KBM-7 (cell line): ENCODE data around the gene SLAMF8.
A peak's percentile ranks its signal among the peaks of the same experiment; 100 is the strongest.

Source experiments
- DNase-seq: peaks from one replicate; pipeline ENCODE4 v3.0.0-alpha.2; 2015
- in situ Hi-C: fragments of 300-500 bp; cut with MboI; formaldehyde crosslinking; loops from 2 replicates; pipeline ENCODE4 v1.14.3; 2020; ENCODE audit warnings: low sequenced_read_pairs, low pct_unique_long_range_greater_than_20kb, mixed read lengths

Gene SLAMF8

GRCh38 chr1:159826441-159827101 is at the start of gene SLAMF8:
Gene SLAMF8, plus strand, starts transcription at chr1:159826873. Its CDS starts 26 bp downstream, at chr1:159826899.
- in situ Hi-C loops, result no loop called here
- DNase-seq, result peak; percentile 31

GRCh38 chr1:159778266-159778665 is 48.4 kb upstream of the SLAMF8 start:
- DNase-seq, result no peak
- in situ Hi-C loops, result no loop called here

GRCh38 chr1:159779403-159779851 is 47.2 kb upstream of the SLAMF8 start:
- in situ Hi-C loops, result no loop called here
- DNase-seq, result no peak

GRCh38 chr1:159780583-159781582 is 45.8 kb upstream of the SLAMF8 start, which contains the start of gene DUSP23:
Gene DUSP23, plus strand, starts transcription at chr1:159780962. Its CDS starts 139 bp downstream, at chr1:159781101.
- in situ Hi-C loops, result no loop called here
- peak; percentile 99 for DNase-seq

- in situ Hi-C loops, result no loop called here
- DNase-seq, result no peak
Observed at GRCh38 chr1:159781992-159782391, 44.7 kb upstream of the SLAMF8 start.

- in situ Hi-C loops, result no loop called here
- DNase-seq, result no peak
Observed at GRCh38 chr1:159783724-159784123, 42.9 kb upstream of the SLAMF8 start.

GRCh38 chr1:159786465-159786864 is 40.2 kb upstream of the SLAMF8 start:
- in situ Hi-C loops, result no loop called here
- DNase-seq, result no peak

GRCh38 chr1:159786966-159787365 is 39.7 kb upstream of the SLAMF8 start:
- in situ Hi-C loops, result no loop called here
- no peak for DNase-seq

- in situ Hi-C loops, result loop anchor here (10.0 kb wide), 2 partner anchors 104 to 214 kb away; no protein-coding TSS in a partner anchor
- DNase-seq, result peak; percentile 45
Observed at GRCh38 chr1:159790237-159790917, 36.3 kb upstream of the SLAMF8 start.

GRCh38 chr1:159791031-159791430 is 35.6 kb upstream of the SLAMF8 start:
- in situ Hi-C loops, result loop anchor here (10.0 kb wide), 2 partner anchors 104 to 214 kb away; no protein-coding TSS in a partner anchor

GRCh38 chr1:159791461-159791860 is 35.2 kb upstream of the SLAMF8 start:
- in situ Hi-C loops, result loop anchor here (10.0 kb wide), 2 partner anchors 103 to 213 kb away; no protein-coding TSS in a partner anchor
- DNase-seq, result no peak

More at GRCh38 chr1:159791031-159791430, 35.6 kb upstream of the SLAMF8 start:
- DNase-seq, result no peak

GRCh38 chr1:159795534-159795933 is 31.1 kb upstream of the SLAMF8 start:
- DNase-seq, result no peak
- in situ Hi-C loops, result loop anchor here (10.0 kb wide), 2 partner anchors 99 to 209 kb away; no protein-coding TSS in a partner anchor

- in situ Hi-C loops, result loop anchor here (10.0 kb wide), 2 partner anchors 96 to 206 kb away; no protein-coding TSS in a partner anchor
- peak; percentile 73 for DNase-seq
Observed at GRCh38 chr1:159798893-159799292, 27.8 kb upstream of the SLAMF8 start.

- in situ Hi-C loops, result loop anchor here (10.0 kb wide), 2 partner anchors 95 to 205 kb away; no protein-coding TSS in a partner anchor
- DNase-seq, result no peak
Observed at GRCh38 chr1:159799446-159799985, 27.2 kb upstream of the SLAMF8 start.

- in situ Hi-C loops, result no loop called here
- DNase-seq, result peak; percentile 36
Observed at GRCh38 chr1:159800177-159800930, 26.3 kb upstream of the SLAMF8 start.

GRCh38 chr1:159802111-159802510 is 24.6 kb upstream of the SLAMF8 start, which contains the start of gene FCRL6:
Gene FCRL6, plus strand, starts transcription at chr1:159802360. Its CDS starts 65 bp downstream, at chr1:159802425.
- in situ Hi-C loops, result no loop called here
- DNase-seq, result no peak

GRCh38 chr1:159803956-159804689 is 22.6 kb upstream of the SLAMF8 start:
- DNase-seq, result no peak
- in situ Hi-C loops, result no loop called here
